ENCODE data around the gene PDCD4. TPM values are rescaled to one million over a fixed set of nuclear protein-coding genes. Genes with fewer than 3 reads are reported as not detected.

The PDCD4 gene
- total and polyA plus RNA-seq, 2 donors (not counting 3 experiments of a cell fraction or from before 2014, with no cell fraction given) = 14.4 to 47.9 TPM

DNA sequence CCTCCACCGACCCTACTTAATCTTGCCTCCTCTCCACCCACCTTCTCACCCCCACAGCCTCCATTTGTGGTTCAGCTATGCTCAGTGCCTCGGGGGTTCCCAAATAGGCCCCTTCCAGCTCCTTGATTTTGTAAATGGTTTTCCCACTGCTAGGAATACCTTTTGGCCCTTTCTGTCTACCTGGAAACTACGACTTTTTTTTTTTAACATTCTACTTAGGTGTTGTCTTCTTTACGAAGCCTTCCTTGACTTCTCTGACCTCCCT, 27.2 kb upstream of the PDCD4 start:
- CTCF ChIA-PET = no interaction called here
- Histone ChIP-seq H3K27ac (ENCODE audit: insufficient read depth, low read depth, low read length) (no peak overlapping the region), H3K4me1 (ENCODE audit: control insufficient read depth, extremely low read depth, insufficient read depth, low read length) (no peaks in the 10 kb centered on the region), H3K79me2 (ENCODE audit: control insufficient read depth, insufficient read depth, low read length) (no peaks in the 10 kb centered on the region), H3K9ac (replicated peaks; ENCODE audit: extremely low read depth, insufficient read depth, low read length) (no peak overlapping the region), H3K4me2 (ENCODE audit: insufficient read depth, low read length) (no peak overlapping the region), H4K20me1 (replicated peaks; ENCODE audit: control insufficient read depth, extremely low read depth, insufficient read depth, low read length) (no peaks in the 10 kb centered on the region), H3K36me3 (ENCODE audit: control insufficient read depth in 2 of 2, extremely low read depth in 1 of 2, insufficient read depth in 2 of 2, low read length in 2 of 2) (no peaks in the 10 kb centered on the region), H3K4me3 (replicated peaks in 1 of 3; ENCODE audit: insufficient read depth in 1 of 3, low read depth in 1 of 3, low read length in 3 of 3) (no peak overlapping the region), H2AFZ (ENCODE audit: low read depth, low read length) (no peak overlapping the region), H3K9me3 (replicated peaks; ENCODE audit: control insufficient read depth, insufficient read depth, low read length) (no peaks in the 10 kb centered on the region), H3K27me3 (ENCODE audit: control insufficient read depth in 2 of 2, insufficient read depth in 2 of 2, low read length in 2 of 2) (no peaks in the 10 kb centered on the region), H3K9me1 (replicated peaks; ENCODE audit: control insufficient read depth, extremely low read depth, insufficient read depth, low read length) (no peaks in the 10 kb centered on the region)
- DNase-seq (ENCODE audit: low read depth, low spot score) (no peak), FAIRE-seq (no peak)
- POLR2A ChIA-PET = no interaction called here
- dilution Hi-C loops (cut with MboI; ENCODE audit: extremely low pct_ligation_motif_present, low sequenced_read_pairs) = no loop called here
- intact Hi-C loops (cut with micrococcal nuclease) = no loop called here
- TF ChIP-seq, protein P1, sequence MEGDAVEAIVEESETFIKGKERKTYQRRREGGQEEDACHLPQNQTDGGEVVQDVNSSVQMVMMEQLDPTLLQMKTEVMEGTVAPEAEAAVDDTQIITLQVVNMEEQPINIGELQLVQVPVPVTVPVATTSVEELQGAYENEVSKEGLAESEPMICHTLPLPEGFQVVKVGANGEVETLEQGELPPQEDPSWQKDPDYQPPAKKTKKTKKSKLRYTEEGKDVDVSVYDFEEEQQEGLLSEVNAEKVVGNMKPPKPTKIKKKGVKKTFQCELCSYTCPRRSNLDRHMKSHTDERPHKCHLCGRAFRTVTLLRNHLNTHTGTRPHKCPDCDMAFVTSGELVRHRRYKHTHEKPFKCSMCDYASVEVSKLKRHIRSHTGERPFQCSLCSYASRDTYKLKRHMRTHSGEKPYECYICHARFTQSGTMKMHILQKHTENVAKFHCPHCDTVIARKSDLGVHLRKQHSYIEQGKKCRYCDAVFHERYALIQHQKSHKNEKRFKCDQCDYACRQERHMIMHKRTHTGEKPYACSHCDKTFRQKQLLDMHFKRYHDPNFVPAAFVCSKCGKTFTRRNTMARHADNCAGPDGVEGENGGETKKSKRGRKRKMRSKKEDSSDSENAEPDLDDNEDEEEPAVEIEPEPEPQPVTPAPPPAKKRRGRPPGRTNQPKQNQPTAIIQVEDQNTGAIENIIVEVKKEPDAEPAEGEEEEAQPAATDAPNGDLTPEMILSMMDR (IDR thresholded peaks at IDR 0.05; ENCODE audit: extremely low read depth in 1 of 2, insufficient read depth in 1 of 2, low read depth in 1 of 2, low read length in 2 of 2) = no peak
- TF ChIP-seq, protein P2, sequence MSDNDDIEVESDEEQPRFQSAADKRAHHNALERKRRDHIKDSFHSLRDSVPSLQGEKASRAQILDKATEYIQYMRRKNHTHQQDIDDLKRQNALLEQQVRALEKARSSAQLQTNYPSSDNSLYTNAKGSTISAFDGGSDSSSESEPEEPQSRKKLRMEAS (IDR thresholded peaks at IDR 0.05; ENCODE audit: insufficient read depth, insufficient read length) = no peak
- TF ChIP-seq JUN (IDR thresholded peaks at IDR 0.05; ENCODE audit: borderline replicate concordance, insufficient read depth, insufficient read length, low read depth) (no peak), EZH2 (IDR thresholded peaks at IDR 0.05; ENCODE audit: borderline replicate concordance, low read depth, low read length, severe bottlenecking) (no peak), FOS (IDR thresholded peaks at IDR 0.05; ENCODE audit: borderline replicate concordance, insufficient read depth, low read length) (no peak), GATA2 (IDR thresholded peaks at IDR 0.05; ENCODE audit: insufficient read depth, insufficient read length, low read depth, low read length) (no peak), MYC (IDR thresholded peaks at IDR 0.05; ENCODE audit: low read depth, low read length) (no peak), POLR2AphosphoS5 (IDR thresholded peaks at IDR 0.05; ENCODE audit: insufficient read depth, low read depth, low read length) (no peak), POLR2A (IDR thresholded peaks at IDR 0.05; ENCODE audit: low read depth, low read length) (no peak)
- no TSS peak for BruUV-seq (replicated peaks)

Data from endothelial cell of umbilical vein (primary cell).